GM19468 (cell line): Measurements from ENCODE around the gene BCL2L1.

Experiments used
- ATAC-seq: cut with Tn5 transposase; IDR thresholded peaks from one replicate; pipeline ENCODE4 v1.9.1; 2021; ENCODE audit warnings: mild to moderate bottlenecking, moderate library complexity, moderate number of reproducible peaks; ENCODE audit not compliant: unreplicated experiment; ENCODE audit errors: extremely low read depth

Gene BCL2L1

GRCh38 chr20:31738729-31739549 lies 16.3 kb upstream of the BCL2L1 start, which contains the start of gene TPX2:
TSS of gene TPX2 (plus strand) at chr20:31739290. CDS start at chr20:31757477, 18,187 bp downstream.
- ATAC-seq, result peak; percentile 78

DNA sequence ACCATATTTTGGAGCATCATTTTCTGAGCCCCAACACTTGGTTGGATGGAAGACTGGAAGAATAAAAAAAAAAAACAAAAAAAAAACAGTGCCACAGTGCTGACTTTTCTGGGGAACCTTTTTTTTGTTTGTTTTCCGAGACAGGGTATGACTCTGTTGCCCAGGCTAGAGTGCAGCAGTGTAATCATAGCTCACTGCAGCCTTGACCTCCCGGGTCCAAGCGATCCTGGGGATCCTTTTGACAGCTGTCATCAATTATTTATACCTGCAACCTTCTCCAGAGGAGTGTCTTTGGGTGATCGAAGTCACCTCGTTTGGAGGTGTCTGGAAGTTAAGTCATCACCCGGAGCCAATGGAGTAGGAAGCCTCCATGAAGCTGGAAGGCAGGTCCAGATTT lies 8.7 kb upstream of the BCL2L1 start:
- ATAC-seq, result no peak

- peak; percentile 88 for ATAC-seq
Measured at GRCh38 chr20:31723319-31724078, 831 bp upstream of the BCL2L1 start.

- ATAC-seq, result no peak
Measured at GRCh38 chr20:31723069-31723318, 326 bp upstream of the BCL2L1 start.

- ATAC-seq, result no peak
Measured at GRCh38 chr20:31721408-31722256, 1.0 kb downstream of the BCL2L1 start.

DNA sequence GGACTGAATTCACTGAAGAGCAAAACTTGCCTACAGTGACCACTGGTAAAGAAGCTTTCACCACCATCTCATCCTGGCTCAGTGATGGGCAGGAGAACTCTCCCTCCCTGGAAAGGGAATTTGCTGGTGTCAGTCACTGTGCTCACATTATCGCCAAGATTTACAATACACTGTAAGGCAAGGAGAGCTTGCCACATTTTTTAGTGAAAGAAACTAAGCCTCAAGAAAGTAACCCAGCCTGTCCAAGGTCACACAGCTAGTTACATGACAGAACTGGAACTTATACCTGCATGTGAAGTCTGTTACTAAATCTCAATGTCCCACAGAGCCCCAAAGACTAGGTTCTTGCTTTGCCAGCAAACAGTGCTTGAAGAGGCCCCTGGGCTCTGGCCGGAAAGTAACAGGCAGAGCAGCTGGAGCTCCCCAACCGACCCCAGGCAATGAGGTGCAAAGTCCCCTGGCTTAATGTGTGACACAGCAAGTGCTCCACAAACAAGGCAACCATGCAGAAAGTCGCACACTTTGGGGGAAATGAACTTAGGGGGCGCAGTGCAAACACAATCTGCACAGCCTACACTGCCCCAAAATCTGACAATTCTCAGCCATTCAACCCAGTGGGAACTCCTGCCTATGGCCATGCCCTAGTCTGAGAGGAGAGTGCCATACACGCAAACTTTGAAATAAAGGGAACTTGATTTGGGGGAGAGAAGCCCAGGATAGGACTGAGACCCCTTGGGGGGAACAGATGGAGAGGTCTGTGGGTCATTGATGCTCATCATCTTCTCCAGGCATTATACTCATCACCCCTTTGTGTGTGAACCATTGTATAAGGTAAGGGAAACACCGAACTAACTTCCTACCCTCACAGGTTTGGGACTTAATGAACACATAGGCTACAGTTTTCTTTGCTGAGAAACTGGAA lies 1.9 kb downstream of the BCL2L1 start:
- ATAC-seq, result no peak

DNA sequence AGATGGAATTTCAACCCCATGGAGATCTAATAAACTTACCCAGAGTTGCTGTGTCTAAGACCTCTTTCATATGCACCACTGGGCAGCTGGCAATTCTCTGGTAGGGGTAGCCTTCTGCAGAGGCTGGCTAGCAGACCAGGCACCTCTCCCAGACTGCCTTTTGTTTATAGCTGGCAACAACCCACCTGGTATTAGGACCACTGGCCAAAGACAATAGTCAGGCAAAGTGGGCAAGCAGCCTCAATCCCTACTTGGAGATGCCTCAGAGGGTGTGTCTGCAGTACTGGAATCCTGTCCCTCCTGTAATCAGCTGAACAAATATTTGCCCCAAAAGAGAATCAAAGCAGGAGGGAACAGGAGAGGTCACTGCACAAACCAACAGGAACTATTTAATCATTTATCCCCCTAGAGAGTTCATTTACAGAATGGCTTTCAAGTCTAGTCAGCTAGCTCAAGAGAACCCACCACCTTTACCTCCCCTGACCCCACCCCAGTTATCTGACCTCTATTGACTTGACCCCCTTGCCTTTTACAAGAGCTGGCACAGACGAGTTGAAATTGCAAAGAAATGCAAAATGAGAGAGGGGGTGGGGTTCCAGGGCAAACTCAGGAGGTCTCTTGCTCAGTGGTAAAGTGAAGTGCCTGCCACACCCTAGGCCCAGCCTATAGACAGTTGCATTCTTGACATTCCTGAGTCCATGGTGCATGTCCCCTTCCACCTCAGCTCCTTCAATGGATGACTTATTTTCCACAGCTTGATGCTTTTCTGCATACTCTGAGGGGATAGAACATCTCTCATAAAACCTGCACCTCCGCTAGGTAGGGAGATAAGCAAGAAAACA lies 2.8 kb downstream of the BCL2L1 start:
- ATAC-seq, result no peak

DNA sequence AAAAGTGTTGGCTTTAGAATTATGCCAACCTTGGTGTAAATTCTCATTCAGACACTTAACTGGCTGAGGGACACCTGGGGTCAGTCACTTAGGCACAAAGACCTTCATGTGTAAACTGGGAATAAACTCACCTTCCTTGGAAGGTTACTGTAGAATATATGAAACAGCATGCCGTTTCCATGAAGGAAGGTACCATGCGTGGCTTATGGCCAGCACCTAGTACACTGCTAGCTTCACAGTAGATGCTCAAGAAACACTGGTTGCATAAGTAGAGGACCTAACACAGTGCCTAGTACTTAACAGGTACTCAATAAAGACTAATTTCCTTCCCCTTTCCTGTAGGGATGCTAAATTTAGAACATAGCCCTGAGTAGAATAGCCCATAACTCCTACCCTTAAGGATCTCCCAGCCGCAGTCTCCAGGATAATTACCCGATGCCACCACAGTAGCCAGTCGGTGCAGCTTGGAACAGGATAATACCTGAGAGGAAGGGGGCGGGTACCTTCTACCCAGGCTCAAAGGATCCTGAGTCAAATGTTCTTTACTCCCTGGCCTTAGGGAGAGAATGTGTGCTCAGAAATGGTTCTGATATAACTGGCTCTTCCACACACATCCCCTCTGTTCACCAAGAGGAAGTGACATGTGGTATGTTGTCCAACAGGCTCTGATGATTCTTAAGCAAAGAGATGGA lies 3.6 kb downstream of the BCL2L1 start:
- no peak for ATAC-seq

DNA sequence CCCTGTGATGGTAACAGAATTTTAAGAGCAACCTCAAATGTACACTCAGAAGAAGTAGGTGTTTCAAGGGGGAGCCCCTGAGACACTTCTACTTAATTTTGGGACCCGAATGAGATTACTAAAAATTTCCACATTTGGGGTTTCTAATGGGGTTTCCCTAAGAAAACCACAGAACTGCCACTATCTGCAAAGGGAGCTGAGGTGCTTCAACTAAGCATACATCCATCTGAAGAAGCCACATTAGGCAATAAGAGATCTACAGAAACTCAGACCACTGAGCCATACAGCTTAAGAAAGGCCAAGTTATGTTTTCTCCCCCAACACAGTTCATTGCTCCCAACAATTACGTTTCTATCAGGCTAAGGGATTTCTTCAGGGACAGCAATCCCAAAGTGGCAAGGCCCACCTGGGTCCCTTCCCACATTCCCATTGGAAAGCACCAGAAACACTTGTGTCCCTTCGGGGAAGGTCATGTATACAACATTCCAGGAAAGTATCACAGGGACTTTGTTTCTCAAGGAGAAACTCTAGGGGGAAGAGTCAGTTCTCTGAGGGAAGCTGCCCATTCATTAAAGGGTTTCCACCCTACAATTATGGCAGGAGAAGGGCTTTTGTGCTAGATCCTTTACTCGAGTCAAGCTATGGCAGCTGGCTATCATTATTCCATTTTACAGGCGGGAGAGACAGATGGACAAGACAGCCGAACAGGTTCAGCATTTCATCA lies 5.0 kb downstream of the BCL2L1 start:
- ATAC-seq, result no peak

DNA sequence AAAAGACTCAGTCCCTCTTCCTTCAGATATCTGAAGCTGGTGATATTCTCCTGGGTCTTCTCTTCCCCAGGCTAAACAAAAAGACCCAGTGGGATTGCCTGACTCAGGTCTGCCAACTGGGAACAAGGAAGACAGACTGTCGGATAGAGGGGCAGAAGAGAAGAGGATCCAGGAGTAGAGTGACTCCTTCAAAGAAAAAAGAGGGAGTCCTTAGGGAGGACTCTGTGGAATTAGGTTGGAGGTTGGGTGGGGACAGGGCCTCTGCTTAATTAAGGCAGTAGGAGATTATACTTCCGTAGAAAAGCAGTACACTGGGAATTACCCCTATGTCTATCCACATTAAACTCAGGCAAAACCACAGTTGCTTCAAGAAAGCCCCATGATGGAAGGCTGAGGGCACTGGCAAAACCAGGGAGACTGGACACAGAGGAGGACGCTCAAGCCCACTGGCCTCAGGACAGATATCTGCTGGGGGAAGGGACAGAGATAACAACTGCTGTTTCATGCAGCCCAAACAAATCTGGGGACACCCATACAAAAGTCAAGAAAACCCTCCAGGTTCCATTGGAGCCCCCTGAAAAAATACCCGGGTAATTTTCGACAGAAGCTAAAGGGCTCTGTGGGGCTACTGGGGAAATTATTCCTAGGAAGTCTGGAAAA lies 5.7 kb downstream of the BCL2L1 start:
- ATAC-seq, result no peak

DNA sequence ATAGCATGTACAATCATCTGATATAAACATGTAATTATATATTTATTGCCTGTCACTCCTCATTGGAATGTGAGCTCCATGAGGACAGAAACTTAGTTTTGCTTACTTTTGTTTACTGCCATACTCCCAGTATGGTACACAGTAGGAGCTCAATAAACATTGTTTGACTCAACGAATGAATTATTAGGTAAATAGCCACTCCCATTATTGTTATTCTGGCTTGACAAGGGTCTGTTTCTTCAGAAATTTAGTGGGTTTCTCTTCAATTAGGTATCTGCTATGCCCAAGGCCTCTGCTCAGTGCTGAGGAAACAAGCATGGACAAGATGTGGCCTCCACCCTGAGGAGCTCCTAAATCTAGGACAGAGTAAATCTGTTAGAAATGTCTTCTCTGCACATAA lies 6.3 kb downstream of the BCL2L1 start:
- no peak for ATAC-seq

DNA sequence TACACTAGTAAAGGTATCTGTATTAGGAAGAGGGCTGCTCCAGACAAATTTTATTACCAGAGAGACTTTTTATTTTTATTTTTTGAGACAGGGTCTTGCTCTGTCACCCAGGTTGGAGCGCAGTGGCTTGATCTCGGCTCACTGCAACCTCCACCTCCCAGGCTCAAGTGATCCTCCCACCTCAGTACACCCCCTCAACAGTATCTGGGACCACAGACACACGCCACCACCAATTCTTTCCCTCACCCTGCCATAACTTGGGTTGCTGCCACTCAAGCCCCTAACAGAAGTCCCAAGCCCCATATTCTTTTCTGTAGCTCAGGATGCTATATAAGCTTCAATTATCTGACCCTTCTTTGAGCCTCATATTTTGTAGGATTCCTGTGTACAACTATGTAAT lies 6.9 kb downstream of the BCL2L1 start:
- ATAC-seq, result no peak

DNA sequence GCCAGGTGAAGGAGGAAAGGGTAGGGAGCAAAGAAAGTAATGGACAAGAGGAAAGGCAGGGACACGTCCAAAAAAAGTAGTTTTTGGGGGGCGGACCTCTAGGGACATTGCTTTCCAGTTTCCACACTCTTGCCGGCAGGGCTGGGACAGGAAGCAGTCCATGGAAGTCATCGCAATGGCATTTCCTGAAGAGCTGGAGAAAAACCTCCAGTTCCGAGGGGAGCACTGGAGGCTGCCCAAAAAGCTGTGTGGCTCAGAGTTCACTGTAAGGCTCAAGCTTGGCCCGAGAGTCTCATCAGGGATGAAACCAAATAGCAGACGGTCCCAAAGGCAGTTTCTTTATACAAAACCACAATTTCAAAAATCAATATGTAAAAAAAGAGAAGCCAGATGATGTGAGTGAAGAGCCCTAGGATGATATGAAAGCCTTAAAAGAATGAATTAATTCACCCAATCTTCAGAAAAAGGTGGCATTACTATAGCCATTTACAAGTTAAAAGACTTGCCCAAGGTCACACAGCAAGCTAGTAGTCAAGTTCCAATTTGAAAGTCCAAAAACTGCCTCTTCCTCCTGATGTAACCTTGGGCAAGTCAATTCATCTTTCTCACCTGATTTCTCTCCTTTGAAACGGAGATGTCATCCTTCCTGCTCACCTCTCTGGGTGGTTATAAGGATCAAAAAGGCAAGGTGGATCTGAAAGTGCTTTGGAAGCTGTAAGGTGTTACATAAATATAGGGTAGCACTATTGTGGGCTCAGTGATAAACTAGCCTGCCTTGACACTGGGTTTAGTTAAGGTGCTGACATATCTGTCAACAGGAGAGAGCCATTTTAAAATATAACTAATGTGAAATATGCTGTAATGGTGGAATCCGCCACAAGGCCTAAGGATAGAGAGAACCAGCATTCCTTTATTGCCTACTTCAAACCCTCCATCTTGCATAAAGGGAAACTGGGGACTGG lies 9.1 kb downstream of the BCL2L1 start:
- no peak for ATAC-seq

- no peak for ATAC-seq
Measured at GRCh38 chr20:31712564-31713311, 9.9 kb downstream of the BCL2L1 start.

DNA sequence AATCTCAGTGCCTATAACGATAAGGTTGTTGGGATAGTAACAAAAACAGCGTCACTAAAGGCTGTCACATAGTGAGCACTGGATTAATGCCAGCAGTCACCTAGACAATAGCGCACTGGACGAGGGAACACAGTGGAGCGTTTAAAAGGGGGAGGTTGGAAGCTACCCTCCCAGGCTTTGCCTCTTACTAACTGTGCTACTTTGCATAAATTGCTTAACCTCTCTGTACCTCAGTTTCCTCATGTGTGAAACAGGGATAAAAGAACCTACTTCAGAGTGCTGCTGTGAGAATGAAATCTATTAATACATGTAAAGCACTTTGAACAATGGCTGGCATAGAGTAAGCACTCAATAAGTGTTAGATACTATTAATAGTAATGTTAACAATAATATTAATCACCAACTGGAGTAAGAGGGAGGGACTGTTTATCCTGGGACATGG lies 10.5 kb downstream of the BCL2L1 start:
- ATAC-seq, result no peak
